Body of pancreas (tissue), 4 donors: Measurements from ENCODE around the gene MZT2A.
"Not testable (repeated sequence)": the region's sequence is repeated elsewhere in the genome, so short reads cannot be mapped to it uniquely, and the experiment has no call there.

Source experiments
- POLR2A ChIP-seq, 3 donors: fragments of 450-650 bp; IDR thresholded peaks; one replicate each; pipeline ENCODE4 v1.6.1; 2016; ENCODE audit warnings: antibody characterized with exemption in 3 of 3, mild to moderate bottlenecking in 2 of 3
- TF ChIP-seq, protein P1 (sequence below), 7 experiments: fragments of 450-650 bp in 4 of 7; fragments of 200-600 bp in 3 of 7; sonication (generic) in 3 of 7; IDR thresholded peaks; one replicate each; pipeline ENCODE4 v1.5.1; 2016 to 2019; ENCODE audit warnings: antibody characterized with exemption in 7 of 7

DNA sequence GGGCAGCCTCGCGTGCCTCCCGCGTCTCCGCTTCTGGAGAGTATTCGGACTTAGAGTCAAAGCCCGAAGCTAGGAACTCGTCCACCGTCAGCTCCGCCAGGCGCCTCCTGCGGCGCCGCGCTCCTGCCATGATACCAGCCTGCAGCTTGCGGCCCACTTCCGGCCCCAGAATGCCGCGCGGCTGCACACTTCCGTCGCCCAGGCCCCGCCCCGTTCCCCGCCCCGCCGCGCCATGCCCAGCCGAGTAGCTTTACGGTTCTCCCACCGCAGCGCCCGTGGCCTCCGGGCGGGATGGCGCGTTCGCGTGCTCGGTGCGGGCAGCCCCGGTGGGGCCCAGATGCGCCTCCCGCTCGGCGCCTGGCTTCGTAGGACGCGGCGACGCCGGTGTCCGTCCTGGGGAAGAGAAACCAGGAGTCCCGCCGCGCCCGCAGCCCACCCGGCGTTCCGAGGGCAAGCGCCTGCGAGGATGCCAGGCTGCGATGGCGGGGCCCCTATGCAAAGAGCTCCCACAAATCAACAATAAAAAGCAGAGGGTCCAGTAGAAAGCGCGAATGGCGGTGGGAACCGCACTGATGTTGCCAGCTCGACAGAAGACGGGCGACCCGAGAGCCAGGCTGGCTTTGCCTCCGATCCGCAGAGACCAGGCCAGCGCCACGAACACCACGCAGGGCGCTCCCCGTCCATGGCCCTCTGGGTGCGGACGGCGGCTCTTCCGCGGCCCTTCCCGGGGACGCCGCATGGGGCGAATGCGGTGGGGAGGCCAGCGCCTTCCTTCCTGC is 47.3 kb downstream of the MZT2A start:
- TF ChIP-seq, protein P1, sequence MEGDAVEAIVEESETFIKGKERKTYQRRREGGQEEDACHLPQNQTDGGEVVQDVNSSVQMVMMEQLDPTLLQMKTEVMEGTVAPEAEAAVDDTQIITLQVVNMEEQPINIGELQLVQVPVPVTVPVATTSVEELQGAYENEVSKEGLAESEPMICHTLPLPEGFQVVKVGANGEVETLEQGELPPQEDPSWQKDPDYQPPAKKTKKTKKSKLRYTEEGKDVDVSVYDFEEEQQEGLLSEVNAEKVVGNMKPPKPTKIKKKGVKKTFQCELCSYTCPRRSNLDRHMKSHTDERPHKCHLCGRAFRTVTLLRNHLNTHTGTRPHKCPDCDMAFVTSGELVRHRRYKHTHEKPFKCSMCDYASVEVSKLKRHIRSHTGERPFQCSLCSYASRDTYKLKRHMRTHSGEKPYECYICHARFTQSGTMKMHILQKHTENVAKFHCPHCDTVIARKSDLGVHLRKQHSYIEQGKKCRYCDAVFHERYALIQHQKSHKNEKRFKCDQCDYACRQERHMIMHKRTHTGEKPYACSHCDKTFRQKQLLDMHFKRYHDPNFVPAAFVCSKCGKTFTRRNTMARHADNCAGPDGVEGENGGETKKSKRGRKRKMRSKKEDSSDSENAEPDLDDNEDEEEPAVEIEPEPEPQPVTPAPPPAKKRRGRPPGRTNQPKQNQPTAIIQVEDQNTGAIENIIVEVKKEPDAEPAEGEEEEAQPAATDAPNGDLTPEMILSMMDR (IDR thresholded peaks at IDR 0.05), result not testable (repeated sequence)
- not testable (repeated sequence) for TF ChIP-seq POLR2A (IDR thresholded peaks at IDR 0.05)
